GM21423 (cell line): ENCODE measurements around the gene ERC1.

Source experiments
- ATAC-seq: cut with Tn5 transposase; IDR thresholded peaks from one replicate; pipeline ENCODE4 v1.9.1; 2021; ENCODE audit warnings: mild to moderate bottlenecking, moderate library complexity; ENCODE audit not compliant: unreplicated experiment

The ERC1 gene

DNA sequence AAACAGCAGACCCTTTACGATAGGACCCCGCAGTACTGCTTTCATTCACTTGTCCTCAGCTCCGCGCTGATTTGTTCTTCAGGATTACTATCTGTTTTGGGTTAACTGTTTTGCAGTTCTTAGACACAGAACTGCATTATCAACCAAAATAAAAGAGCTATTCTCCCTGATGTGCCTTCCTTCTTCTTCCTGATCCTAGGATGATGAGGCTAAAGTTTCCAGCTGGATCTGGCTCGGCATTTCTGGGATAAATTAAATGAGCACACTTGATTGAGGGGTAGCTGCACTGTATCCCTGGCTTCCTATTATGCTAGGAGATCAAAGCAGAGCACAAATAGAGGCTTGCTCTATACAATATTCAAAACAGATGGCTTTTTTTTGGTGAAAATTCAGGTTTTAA is 437.6 kb downstream of the ERC1 start:
- no peak for ATAC-seq

DNA sequence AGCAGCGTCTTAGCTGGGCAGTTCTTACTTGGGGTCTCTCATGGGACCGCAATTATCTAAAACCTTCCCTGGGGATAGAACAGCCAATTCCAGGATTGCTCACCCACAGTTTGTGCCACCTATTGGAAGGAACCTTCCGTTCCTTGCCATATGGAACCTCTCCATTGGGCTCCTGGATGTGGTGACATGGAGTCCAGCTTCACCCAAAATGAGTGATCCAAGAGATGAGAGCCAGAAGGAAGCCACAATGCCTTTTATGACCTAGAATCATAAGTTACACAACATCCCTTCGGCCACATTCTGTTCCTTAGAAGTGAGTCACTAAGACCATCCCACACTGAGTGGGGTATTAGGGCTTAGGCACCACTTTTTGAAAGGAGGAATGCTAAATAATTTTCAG is 439.0 kb downstream of the ERC1 start:
- no peak for ATAC-seq

DNA sequence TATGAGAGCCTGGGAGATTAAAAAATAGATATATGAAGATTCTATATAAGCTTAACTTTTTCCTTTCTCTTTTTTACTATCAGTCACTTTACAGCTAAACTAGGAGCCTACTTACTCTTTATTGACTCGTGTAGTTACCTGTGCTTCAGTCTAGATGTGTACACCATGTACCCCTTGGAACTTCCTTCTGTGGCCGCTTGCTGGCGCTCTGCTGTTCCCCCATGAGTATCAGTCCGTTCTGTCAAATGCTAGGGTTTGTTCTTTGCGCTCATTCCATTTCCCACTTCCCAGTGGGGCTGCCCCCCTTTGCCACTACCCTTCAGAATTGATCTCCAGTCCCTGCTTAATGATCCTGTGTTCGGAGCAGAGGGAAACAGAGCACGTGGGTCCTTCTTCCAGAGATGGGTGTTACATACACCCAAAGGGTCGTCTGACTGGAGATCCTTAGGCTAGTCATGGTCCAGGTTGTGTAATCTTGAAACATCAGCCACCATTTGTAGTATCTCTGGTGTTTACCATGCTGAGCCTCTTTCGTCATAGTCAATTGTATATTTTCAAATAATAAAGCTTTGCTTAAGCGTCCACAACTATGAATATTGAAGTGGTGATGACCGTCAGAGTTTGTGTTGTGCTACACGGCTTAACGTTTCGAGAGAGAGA is 443.4 kb downstream of the ERC1 start:
- ATAC-seq = no peak

DNA sequence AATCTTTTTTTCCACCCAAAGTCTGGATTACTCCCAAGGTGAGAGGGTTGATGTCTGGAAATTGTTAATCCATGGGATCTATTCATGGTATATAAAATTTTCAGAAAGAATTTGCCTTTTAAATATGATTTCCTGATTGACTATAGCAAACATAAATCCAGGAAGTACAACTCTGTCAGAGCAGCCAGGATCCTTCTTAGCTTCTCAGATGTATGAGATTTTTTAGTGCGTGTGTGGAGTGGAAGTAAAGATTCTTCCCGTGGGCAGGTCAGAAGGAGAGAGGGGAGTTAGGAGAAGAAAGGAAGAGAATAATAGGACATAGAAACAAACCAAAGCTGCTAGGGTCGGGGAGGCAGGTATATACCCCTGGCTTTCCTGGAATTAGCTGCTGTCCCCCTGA is 444.0 kb downstream of the ERC1 start:
- ATAC-seq = no peak

DNA sequence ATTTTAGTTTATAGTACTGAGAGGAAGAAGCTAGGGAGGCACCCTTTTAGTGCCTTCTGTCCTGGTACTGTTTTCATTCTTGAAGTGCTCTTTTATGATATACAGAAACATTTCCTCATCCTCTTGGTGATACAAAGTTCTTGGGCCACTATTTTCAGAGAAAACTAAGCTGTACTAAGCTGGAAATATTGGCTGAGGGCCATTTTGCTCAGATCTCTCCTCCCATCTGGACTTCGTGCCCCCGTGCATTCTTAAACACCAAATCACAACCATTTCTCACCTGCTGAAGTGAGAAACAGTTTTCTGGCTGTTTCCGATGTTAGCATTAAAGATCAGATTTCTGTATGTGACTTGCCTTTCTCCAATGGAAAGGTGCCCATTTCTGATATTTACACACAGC is 444.4 kb downstream of the ERC1 start:
- no peak for ATAC-seq

DNA sequence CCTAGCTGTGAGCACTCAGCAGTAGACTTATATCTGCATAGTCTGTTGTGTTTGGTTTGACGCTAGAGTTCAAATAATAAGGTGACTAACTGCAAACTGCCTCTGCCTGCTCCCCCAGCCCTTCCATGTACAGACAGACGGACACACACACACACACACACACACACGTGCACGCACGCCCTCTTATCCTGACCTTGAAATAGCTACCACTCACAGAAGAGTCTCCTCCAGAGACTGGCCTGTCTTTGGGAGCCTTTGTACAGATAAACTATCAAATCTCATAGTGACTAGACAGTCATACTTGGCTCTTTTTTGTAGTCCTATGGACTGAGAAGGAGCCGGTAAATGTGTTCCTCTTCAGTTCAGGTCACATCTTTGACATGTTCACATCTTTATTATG is 445.0 kb downstream of the ERC1 start:
- ATAC-seq = no peak

DNA sequence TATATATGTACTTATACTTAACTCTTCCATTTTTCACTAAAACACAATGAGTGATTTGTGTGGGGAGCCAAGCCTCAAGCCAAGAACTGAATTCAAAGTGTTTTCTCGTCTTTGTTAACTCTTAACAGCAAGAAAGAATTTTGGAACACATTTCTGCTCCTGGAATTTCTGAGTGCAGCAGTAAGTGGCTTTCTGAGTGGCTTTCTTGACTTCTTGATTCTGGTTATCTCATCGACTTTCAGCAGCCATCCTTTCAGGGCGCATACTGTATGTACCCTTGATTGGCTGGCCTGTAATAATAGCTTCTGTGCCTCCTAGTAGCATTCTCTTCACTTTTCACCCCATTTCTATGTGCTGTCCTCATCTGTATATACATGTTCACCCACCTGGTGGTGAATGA is 446.0 kb downstream of the ERC1 start:
- ATAC-seq = no peak

DNA sequence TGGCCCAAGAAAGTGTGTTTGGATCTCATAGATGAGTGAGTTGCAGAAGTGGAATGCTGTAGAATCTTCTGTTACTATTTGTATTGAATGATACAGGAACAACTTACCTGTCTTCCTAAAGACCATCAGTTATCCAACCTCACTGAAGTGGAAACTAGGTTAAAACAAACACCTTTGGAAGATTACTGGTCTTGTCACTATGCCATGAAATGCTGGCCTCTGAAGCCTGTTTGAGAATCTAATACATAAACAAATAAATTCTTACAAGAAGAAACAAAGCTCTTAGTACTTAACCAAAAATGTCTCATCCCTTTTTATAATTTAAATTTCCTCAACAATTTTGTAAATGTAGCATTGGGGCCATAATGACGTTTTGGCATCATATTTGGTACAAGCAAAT is 448.2 kb downstream of the ERC1 start:
- no peak for ATAC-seq

DNA sequence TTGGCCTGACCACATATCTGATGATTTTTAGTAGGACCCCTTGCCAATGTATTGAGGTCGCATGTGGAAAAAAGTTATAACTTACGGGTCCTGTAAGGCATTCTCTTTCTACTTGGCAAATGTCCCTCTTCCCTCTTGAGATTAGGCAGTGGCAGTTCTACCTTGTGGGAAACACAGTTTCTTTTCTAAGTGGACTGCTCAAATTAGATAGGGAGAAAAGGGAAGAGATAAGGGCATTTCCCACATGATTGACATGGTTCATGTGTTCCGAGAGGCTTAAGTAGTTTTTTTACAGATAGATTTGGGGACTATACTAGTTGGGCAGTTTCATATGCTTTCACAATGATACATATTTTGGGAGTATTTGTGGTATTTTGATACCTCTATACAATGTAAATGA is 448.7 kb downstream of the ERC1 start:
- no peak for ATAC-seq

DNA sequence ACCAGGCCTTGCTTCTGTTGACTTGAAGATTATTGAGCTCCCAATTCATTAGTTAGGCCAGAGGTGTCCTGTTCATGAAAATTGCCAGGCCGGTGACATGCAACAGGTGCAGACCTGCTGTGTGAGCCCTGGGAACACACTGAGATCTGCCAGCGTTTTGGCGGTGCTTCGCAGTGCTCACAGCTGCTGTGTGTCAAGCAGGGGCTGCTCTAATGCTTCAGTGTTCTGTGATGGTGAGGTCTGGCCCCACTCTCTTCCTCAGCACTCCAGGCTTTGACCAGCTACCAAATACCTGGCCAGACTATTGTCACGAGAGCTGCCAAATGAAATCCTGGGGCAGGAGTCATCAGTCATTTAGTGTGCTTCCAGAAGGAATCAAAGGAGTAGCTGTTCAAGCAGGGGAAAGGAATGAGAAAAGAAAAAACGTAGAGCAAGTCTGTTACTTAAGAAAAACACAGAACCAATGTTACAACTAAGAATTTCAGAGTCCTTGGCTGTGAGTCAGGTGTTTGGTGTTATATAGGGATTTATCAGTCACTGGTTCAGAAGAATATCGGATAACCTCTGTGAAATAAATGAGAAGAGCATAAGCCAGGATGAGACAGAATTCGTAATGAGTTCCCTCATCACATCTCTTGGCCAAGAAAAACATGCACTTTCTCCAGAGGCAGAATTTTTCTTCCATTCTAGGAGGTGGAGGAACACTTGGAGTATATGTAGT is 452.6 kb downstream of the ERC1 start:
- ATAC-seq = no peak

DNA sequence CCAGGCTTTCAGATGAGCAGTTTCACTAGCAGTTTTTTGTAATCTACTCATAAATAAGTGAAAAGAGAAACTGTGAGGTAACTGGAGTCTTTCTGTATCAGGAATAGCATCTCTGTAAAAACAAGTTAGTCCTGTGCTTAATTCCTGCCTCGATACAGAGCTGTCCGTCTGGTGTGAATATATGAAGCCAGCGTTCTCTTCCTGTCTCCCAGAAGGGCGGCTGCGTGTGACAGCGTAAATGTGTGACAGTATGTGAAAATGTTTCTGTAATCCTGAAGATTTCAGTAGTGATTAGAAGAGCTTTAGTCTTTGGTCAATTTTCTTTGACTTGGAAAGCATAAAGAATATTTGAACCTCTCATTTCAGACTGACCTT is 453.1 kb downstream of the ERC1 start:
- no peak for ATAC-seq

DNA sequence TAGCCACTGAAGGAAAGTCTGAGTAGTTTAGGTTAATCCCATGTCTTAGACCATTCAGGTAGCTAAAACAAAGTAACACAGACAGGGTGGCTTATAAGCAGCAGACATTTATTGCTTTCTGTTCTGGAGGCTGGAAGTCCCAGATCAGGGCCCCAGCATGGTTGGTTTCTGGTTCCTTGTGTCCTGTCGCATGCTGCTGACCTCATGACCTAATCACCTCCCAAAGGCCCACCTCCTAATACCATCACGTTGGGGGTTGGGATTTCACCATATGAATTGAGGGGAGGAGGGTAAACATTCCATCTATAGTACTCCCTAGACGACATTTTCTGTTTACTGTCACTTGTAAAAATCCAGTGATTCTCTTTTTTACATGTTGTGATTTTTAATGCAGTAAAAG is 454.8 kb downstream of the ERC1 start:
- ATAC-seq = no peak

DNA sequence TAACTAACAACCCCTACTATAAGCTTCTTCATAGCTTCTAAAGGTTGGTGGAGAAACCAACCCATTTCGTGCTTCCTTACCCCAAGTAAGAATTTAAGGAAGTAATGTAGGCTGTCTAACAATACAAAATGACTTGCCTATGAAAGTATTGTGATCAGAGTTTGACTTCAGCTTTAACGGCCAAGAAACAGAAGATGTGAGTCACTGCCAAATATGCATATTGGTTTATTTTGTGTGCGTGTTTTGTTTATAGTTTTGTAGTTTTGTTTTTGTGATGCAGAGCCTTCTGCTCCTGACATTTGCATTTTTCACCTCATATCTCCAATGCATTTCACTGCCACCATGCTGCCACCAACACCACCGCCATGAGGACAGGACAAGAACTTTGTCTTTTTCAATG is 457.3 kb downstream of the ERC1 start:
- ATAC-seq = no peak

DNA sequence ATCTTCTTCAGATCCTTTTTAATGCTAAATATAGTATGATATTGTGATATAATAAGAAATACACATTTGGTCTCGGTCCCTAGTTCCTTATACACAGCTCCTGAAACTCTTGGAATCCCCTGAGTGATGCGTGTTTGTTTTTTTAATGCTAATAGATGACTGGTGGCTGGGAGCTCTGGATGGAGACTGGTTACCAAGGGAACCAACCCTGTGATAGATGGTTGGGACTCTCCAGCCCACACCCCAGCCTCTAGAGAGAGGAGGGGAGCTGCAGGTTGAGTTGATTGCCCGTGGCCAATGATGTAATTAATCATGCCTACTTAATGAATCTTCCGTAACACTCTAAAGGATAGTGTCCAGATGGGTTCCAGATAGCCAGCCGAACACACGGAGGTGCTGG is 462.8 kb downstream of the ERC1 start:
- no peak for ATAC-seq

DNA sequence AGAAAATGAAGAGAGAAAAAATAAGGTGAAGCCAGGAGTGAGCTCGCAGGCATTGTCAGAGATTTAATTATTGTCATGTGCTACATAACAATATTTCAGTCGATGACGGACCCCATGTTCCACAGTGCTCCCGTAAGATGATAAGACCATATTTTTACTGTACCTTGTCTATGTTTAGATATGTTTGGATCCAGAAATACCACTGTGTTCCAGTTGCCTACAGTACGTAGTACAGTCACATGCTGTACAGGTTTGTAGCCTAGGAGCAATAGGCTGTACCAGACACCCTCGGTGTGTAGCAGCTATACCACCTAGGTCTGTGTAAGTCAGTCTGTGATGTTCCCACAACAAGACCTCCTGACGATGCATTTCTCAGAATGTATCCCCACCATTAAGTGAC is 465.9 kb downstream of the ERC1 start:
- ATAC-seq = no peak

DNA sequence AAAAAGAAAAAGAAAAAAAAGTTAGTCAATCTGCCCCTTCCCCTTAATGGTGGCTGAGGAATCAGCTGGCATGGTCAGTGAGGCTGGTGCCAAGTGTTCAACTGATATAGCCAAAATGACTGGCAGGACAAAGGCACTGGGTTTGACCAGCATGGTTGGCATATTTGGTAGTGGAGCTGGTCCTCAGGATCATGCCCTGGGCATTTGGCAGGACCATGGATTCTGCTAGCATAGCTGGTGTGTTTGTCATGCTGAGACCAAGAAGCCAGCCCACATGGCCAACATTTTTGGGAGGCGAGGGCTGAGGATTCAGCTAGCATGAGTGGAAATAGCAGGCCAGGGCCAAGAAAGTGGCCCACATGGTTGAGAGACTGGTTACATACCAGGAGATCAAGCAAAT is 466.9 kb downstream of the ERC1 start:
- ATAC-seq = no peak

DNA sequence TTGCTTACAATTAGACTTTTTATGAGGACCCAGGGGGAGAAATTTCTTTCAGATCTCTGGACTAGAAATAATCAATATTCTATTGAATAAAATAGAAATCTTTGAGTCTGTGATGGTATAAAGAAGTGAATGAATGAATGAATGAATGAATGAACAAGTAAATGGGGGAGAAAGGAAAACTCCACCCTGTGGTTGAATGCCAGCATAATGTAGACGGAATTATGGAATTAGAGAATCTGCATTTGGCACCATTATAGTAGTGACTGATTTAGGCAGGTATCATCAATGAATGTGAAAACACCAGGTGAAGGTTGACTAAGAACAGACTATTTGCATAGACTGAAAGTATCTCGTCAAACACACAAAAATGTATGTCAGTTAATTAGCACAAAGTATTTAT is 468.3 kb downstream of the ERC1 start:
- ATAC-seq = no peak

DNA sequence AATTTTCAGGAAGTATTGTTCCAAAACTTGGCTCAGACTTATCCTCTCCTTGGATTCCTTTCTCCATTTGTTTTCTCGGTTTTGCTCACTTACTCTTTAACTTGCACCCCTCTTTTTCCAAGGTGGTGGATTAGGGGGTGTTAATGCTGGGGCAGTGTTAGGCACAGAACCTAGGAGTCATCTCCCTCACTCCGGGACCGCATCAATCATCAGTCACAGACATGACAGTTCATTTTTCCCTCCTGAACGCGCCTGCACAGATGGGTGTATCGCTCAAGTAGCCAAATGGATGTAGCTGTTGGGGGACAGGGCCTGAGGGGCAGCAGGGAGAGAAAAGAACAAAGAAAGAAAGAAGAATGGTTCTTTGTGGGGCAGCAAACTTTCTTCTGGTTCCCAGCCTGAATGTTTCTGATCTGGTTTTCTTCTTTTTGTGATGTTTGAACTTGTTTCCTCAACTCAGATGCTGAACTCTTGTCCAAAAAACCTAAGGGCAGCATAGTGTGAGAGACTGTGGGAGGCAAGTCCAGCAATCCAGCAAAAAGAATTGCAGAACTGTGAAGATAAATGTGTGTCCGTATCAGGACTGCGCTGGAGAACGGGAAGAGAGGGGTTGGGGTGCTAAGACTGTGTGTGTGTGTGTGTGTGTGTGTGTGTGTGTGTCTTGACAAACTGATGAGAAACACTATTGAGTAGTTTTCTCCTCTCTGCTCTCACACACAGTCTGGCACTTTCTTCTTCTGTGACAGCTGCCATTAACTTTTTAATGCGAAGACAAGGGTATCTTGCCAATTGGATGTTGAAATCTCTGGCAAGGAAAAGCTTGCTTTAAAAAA is 472.3 kb downstream of the ERC1 start:
- ATAC-seq = no peak

DNA sequence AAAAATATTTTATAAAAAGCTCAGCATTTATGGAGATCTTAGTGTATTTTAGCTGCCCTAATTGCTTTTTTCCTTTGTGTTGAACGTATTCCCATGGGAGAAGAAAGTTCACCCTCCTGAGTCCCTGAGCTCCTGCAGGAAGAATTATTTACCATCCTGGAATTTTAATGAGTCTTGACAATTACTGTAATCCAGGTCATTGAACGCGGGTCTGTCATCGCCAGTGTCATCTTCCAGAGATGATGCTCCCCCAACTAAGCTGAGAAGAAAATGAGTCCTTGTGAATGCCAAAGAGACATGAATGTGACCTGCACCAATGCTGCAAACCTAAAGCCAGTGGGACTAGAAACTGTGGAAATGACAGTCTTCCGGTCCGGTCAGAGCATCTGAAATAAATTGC is 473.9 kb downstream of the ERC1 start:
- ATAC-seq = no peak

DNA sequence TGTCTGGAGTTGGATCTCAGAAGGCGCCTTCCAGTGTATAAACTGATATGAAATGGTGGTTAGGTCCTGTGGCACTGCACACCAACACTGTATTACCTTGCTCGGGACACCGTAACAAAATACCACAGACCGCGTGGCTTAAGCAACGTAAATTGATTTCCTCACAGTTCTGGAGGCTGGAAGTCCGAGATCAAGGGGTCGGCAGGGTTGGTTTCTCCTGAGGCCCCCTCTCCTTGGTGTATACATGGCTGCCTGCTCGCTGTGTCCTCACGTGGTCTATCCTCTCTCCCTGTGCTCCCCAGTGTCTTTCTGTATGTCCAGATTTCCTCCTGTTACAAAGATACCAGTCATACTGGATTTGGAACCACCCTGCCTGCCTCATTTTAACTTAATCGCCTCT is 475.0 kb downstream of the ERC1 start:
- no peak for ATAC-seq

DNA sequence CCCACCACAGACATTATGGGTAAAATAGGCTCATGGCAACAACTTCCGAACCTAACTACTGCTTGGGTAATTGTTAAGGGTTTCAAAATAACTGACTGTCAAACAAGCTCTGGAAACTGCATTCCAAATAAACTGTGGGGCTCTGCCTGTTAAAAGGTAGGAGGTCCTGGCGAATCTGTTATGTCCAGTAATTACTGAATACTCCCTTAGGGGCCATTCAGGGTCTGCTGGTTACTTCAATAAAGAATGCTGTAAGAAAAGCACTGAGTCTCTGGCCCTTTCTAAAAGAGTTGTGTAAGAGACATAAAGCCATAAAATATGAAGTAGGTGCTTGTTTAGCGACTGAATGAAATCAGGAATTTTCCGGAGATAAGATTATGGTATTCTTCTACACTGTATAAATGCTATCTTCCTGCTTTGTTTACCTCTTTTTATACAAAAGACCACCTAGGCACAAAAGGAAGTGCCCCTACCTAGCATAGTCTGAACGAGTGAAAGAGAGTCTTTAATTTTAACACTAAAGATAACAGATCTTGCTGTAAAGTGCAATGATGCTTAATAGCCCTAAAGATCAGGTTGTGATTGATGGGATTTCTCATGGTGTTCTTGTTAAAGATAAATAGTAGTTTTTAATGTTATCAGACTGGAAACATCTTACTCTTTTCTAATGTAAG is 475.6 kb downstream of the ERC1 start:
- ATAC-seq = no peak

DNA sequence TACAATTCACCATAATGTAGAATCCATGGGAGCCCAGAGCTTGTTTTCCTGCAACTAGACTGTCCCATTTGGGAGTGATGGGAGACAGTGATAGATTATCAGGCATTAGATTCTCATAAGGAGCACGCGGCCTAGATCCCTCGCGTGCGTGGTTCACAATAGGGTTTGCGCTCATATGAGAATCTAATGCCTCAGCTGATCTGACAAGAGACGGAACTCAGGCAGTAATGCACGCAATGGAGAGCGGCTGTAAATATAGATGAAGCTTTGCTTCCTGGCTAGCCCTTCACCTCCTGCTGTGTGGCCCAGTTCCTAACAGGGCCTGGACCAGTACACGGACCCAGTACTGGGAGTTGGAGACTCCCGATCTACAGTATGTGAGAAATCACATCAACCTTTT is 476.7 kb downstream of the ERC1 start:
- no peak for ATAC-seq
